GM12878 (cell line): ENCODE results near the gene SELENOM. TPM values are rescaled to one million over a fixed set of nuclear protein-coding genes. Genes with fewer than 3 reads are reported as not detected.

ENCODE experiments used
- ATAC-seq: fragments of 200-7000 bp; cut with Tn5 transposase; 3 replicates; pipeline ENCODE4 v1.9.1; 2020; ENCODE audit warnings: mild to moderate bottlenecking, moderate library complexity
- BruUV-seq: library from RNA; stranded (reverse); fragments of 400-500 nt; replicated peaks from 2 replicates; lab custom pipeline; 2021; lab: Mats Ljungman, UMichigan
- CTCF ChIA-PET: fragments of 300-600 bp; sonication (Branson Sonifier 250); formaldehyde crosslinking; extraction: SDS; loops from one replicate; lab custom pipeline; 2021; ENCODE audit warnings: inconsistent platforms; lab: Yijun Ruan, JAX
- POLR2A ChIA-PET: fragments of 350-600 bp; formaldehyde crosslinking; extraction: SDS; loops from one replicate; lab custom pipeline; 2021; ENCODE audit warnings: inconsistent platforms; lab: Charles Lee
- RAD21 ChIA-PET: fragments of 300-600 bp; sonication (Branson Sonifier 250); formaldehyde crosslinking; loops from one replicate; lab custom pipeline; 2023; ENCODE audit warnings: antibody characterized with exemption; ENCODE audit not compliant: unreplicated experiment; lab: Charles Lee
- SMC1A ChIA-PET: fragments of 300-600 bp; sonication (Branson Sonifier 250); formaldehyde crosslinking; loops from one replicate; lab custom pipeline; 2023; ENCODE audit not compliant: unreplicated experiment, uncharacterized antibody; lab: Charles Lee
- DNase-seq: peaks from one replicate; pipeline ENCODE4 v3.0.0-alpha.2; 2011; ENCODE audit warnings: low read depth, low spot score
- FAIRE-seq: peaks from 3 replicates; lab custom pipeline; 2011; peaks lifted over from hg19 to GRCh38; lab: Jason Lieb, UNC
- H2AFZ ChIP-seq: 2 replicates; pipeline ENCODE4 v1.6.0; 2011; ENCODE audit warnings: low read depth, low read length, control low read depth; ENCODE audit not compliant: control insufficient read depth
- H3K27ac ChIP-seq: 2 replicates; pipeline ENCODE4 v1.5.1; 2011; ENCODE audit warnings: control low read depth; ENCODE audit not compliant: control insufficient read depth, insufficient read depth
- H3K27me3 ChIP-seq, 2 experiments: replicated peaks in 1 of 2; 2 replicates each; pipeline versions ENCODE4 v1.6.0 to v1.6.1; 2011; ENCODE audit warnings: low read length in 1 of 2; ENCODE audit not compliant: control insufficient read depth in 2 of 2, insufficient read depth in 2 of 2
- H3K36me3 ChIP-seq, 2 experiments: 2 replicates each; pipeline ENCODE4 v1.5.1; 2011; ENCODE audit warnings: low read length in 1 of 2; ENCODE audit not compliant: control insufficient read depth in 2 of 2, insufficient read depth in 2 of 2
- H3K4me1 ChIP-seq: 2 replicates; pipeline ENCODE4 v1.6.1; 2011; ENCODE audit warnings: mild to moderate bottlenecking, low read length, moderate library complexity, mixed read lengths; ENCODE audit not compliant: control insufficient read depth, insufficient read depth
- H3K4me2 ChIP-seq: 2 replicates; pipeline ENCODE4 v1.6.0; 2011; ENCODE audit warnings: control low read depth; ENCODE audit not compliant: control insufficient read depth, insufficient read depth
- H3K4me3 ChIP-seq: fragments of 200-600 bp; sonication (generic); 2 replicates; pipeline ENCODE4 v1.5.1; 2016
- H3K79me2 ChIP-seq: 2 replicates; pipeline ENCODE4 v1.6.0; 2011; ENCODE audit warnings: low read length; ENCODE audit not compliant: control insufficient read depth, insufficient read depth
- H3K9ac ChIP-seq: 2 replicates; pipeline ENCODE4 v1.8.0; 2011; ENCODE audit warnings: low read length, control low read depth, mixed read lengths; ENCODE audit not compliant: control insufficient read depth, insufficient read depth
- H3K9me3 ChIP-seq: replicated peaks from 3 replicates; pipeline ENCODE4 v1.5.1; 2011; ENCODE audit warnings: mild to moderate bottlenecking, low read length; ENCODE audit not compliant: control insufficient read depth, insufficient read depth
- H4K20me1 ChIP-seq: 2 replicates; pipeline ENCODE4 v1.6.0; 2011; ENCODE audit not compliant: control insufficient read depth, insufficient read depth
- ATF3 ChIP-seq: IDR thresholded peaks from 2 replicates; pipeline ENCODE4 v1.6.1; 2011; ENCODE audit warnings: low read depth, mild to moderate bottlenecking, low read length, moderate library complexity, borderline replicate concordance; ENCODE audit errors: extremely low read depth
- BCL11A ChIP-seq: IDR thresholded peaks from 2 replicates; pipeline ENCODE4 v1.6.1; 2011; ENCODE audit warnings: low read depth, low read length
- IKZF1 ChIP-seq: fragments of 450-650 bp; conservative IDR thresholded peaks from 2 replicates; pipeline ENCODE4 v1.6.1; 2017; ENCODE audit warnings: antibody characterized with exemption, mild to moderate bottlenecking
- IKZF2 ChIP-seq, 2 experiments: fragments of 450-650 bp; IDR thresholded peaks; 2 replicates each; pipeline ENCODE4 v1.6.1; 2017; ENCODE audit warnings: mild to moderate bottlenecking in 2 of 2, moderate library complexity in 2 of 2
- IRF5 ChIP-seq: fragments of 450-650 bp; IDR thresholded peaks from 2 replicates; pipeline ENCODE4 v1.6.1; 2017; ENCODE audit warnings: borderline replicate concordance
- KLF5 ChIP-seq: fragments of 450-650 bp; IDR thresholded peaks from 2 replicates; pipeline ENCODE4 v1.6.1; 2014; ENCODE audit warnings: mild to moderate bottlenecking; ENCODE audit not compliant: partially characterized antibody
- MEF2B ChIP-seq: fragments of 450-650 bp; IDR thresholded peaks from 2 replicates; pipeline ENCODE4 v1.6.1; 2018; ENCODE audit warnings: mild to moderate bottlenecking, moderate library complexity; ENCODE audit not compliant: partially characterized antibody, poor library complexity, severe bottlenecking
- NKRF ChIP-seq: fragments of 450-650 bp; conservative IDR thresholded peaks from 2 replicates; pipeline ENCODE4 v1.6.1; 2017; ENCODE audit warnings: mild to moderate bottlenecking, moderate library complexity
- SUZ12 ChIP-seq: fragments of 200-600 bp; sonication (generic); IDR thresholded peaks from one replicate; pipeline ENCODE4 v1.6.1; 2018; ENCODE audit warnings: antibody characterized with exemption, mild to moderate bottlenecking; ENCODE audit not compliant: unreplicated experiment
- WGBS: methylation state at CpG from one replicate; pipeline ENCODE4 v1.1.6; 2016; ENCODE audit warnings: low lambda C conversion rate; ENCODE audit not compliant: insufficient replicate concordance, insufficient coverage; ENCODE audit errors: missing lambda C conversion rate; 5-methylcytosine and 5-hydroxymethylcytosine counted together
- in situ Hi-C: fragments of 300-500 bp; cut with MboI; formaldehyde crosslinking; loops from 9 replicates; pipeline ENCODE4 v1.14.3; 2018; ENCODE audit warnings: mixed read lengths
- intact Hi-C: fragments of 100-400 bp; cut with micrococcal nuclease; formaldehyde crosslinking; loops from one replicate; pipeline ENCODE4 v1.14.2; 2022; ENCODE audit not compliant: unreplicated experiment
- polyA plus RNA-seq, 11 experiments: library from polyadenylated mRNA; depleted of rRNA in 4 of 11; unstranded in 6 of 11; stranded (reverse) in 5 of 11; fragments of >200 nt; fragmentation: Nextera tagmentation in 4 of 11; fragmentation: Illumina TruSeq in 1 of 11; extraction: Ambion mirVana in 4 of 11; extraction: Trizol in 1 of 11; gene quantifications; 1 replicate in 1 of 11; 2 replicates in 10 of 11; pipeline versions ENCODE4 v1.2.1 to v1.2.3, GENCODE V29; 2011 to 2016; ENCODE audit warnings: inconsistent platforms in 2 of 11, missing spikeins in 2 of 11, low read depth in 1 of 11
- total RNA-seq, 4 experiments: library from RNA; depleted of rRNA in 3 of 4; stranded (reverse); fragments of >200 nt in 3 of 4; fragmentation: Illumina TruSeq in 1 of 4; extraction: Trizol in 1 of 4; gene quantifications; 2 replicates each; pipeline versions ENCODE4 v1.2.1 to v1.2.3, GENCODE V29; 2013 to 2021

SELENOM gene
- total and polyA plus RNA-seq, 10 of the 15 experiments (the other 5 are each of a cell fraction or from before 2014, with no cell fraction given) = 0.80 to 8.3 (median 2.0) TPM

- peak overlapping the region; percentile 90 for H3K4me3 ChIP-seq
- 0 out of 2 replicates have a peak, but pooled peaks have one; percentile 20 for TF ChIP-seq IKZF1
- TF ChIP-seq ATF3 = no peak
- H3K27me3 ChIP-seq = no peaks in the 10 kb centered on the region
- no peak for FAIRE-seq
- in situ Hi-C loops = no loop called here
- H3K36me3 ChIP-seq = peaks cover 0 to 6% of the 10 kb centered on the region in 2 experiments; a peak in 2 of 4 replicates
- DNase-seq = no peak
- H3K9ac ChIP-seq = peak overlapping the region; percentile 93
- peaks cover 27% of the 10 kb centered on the region for H3K4me1 ChIP-seq
- RAD21 ChIA-PET = interaction anchor here (1.0 to 3.9 kb wide), 10 partner anchors 22 to 451 kb away, joined by 3 to 34 read pairs (median 6); partner anchors contain the start of genes LIMK2, MORC2, SELENOM and SLC35E4
- H3K4me2 ChIP-seq = peak overlapping the region; percentile 75
- peak; percentile 0 for ATAC-seq
- BruUV-seq = no TSS peak
- 5% methylated on average over 11 of the region's 13 CpGs for WGBS
- H3K27ac ChIP-seq = peak overlapping the region; percentile 98
- peak overlapping the region; percentile 93 for H2AFZ ChIP-seq
- H4K20me1 ChIP-seq = no peaks in the 10 kb centered on the region
- H3K79me2 ChIP-seq = peaks cover 11% of the 10 kb centered on the region
- POLR2A ChIA-PET = no interaction called here
- no peaks in the 10 kb centered on the region for H3K9me3 ChIP-seq
- CTCF ChIA-PET = interaction anchor here (0.5 to 7.9 kb wide), 32 partner anchors 8 to 451 kb away, joined by 3 to 59 read pairs (median 4); partner anchors contain the start of genes LIMK2, MORC2, SELENOM and TUG1
- SMC1A ChIA-PET = interaction anchor here (1.0 to 2.7 kb wide), 8 partner anchors 10 to 450 kb away, joined by 3 to 11 read pairs (median 4); partner anchors contain the start of genes MORC2 and SLC35E4
- intact Hi-C loops = loop anchor here (5.0 to 10.0 kb wide), 3 partner anchors 209 to 451 kb away; partner anchors contain the start of genes PIK3IP1 and SLC35E4
Observed at GRCh38 chr22:31085493-31085824, 21.9 kb downstream of the SELENOM start.

- H3K4me2 ChIP-seq = peak overlapping the region; percentile 75
- DNase-seq (peak; percentile 43), FAIRE-seq (peak; percentile 7), ATAC-seq (peak; percentile 89)
- H2AFZ ChIP-seq = peak overlapping the region; percentile 93
- WGBS = 1% methylated on average over 56 of the region's 69 CpGs
- CTCF ChIA-PET = interaction anchor here (0.5 to 7.9 kb wide), 34 partner anchors 9 to 452 kb away, joined by 3 to 59 read pairs (median 4); partner anchors contain the start of genes LIMK2, MORC2, SELENOM and TUG1
- RAD21 ChIA-PET = interaction anchor here (1.0 to 3.9 kb wide), 14 partner anchors 9 to 450 kb away, joined by 3 to 34 read pairs (median 6); partner anchors contain the start of genes LIMK2, MORC2, PIK3IP1 and SELENOM
- TSS peak; percentile 68 for BruUV-seq
- intact Hi-C loops = loop anchor here (5.0 to 10.0 kb wide), 5 partner anchors 113 to 450 kb away; partner anchors contain the start of genes PIK3IP1 and SLC35E4
- SMC1A ChIA-PET = interaction anchor here (0.7 to 2.7 kb wide), 12 partner anchors 11 to 450 kb away, joined by 3 to 11 read pairs (median 4); partner anchors contain the start of genes MORC2 and SLC35E4
- POLR2A ChIA-PET = interaction anchor here (0.6 to 2.6 kb wide), 5 partner anchors 20 to 1247 kb away, joined by 3 to 7 read pairs (median 3); partner anchors contain the start of genes ASCC2 and TUG1
- H3K9ac ChIP-seq = peak overlapping the region; percentile 93
- H3K4me3 ChIP-seq = peak overlapping the region; percentile 90
- peaks cover 0 to 6% of the 10 kb centered on the region in 2 experiments; a peak in 2 of 4 replicates for H3K36me3 ChIP-seq
- H4K20me1 ChIP-seq = no peaks in the 10 kb centered on the region
- no peaks in the 10 kb centered on the region for H3K27me3 ChIP-seq
- in situ Hi-C loops = loop anchor here (5.0 kb wide), 1 partner anchor 118 kb away; the partner anchor contains the start of genes MORC2 and TUG1
- H3K79me2 ChIP-seq = peaks cover 11% of the 10 kb centered on the region
- no peaks in the 10 kb centered on the region for H3K9me3 ChIP-seq
- peak overlapping the region; percentile 98 for H3K27ac ChIP-seq
- H3K4me1 ChIP-seq = peaks cover 28% of the 10 kb centered on the region
- TF ChIP-seq NKRF (peak; percentile 79), MEF2B (peak; percentile 73), BCL11A (no peak), KLF5 (peak; percentile 61), IRF5 (no peak), IKZF2 (IDR thresholded peaks at IDR 0.05) (peak; percentile 20 to 31; a peak in 1 of 4 replicates), SUZ12 (no peak)
Observed at GRCh38 chr22:31084811-31085492, 22.4 kb downstream of the SELENOM start.
